Skeletal muscle tissue (tissue), 4 donors: ENCODE data around the gene SGIP1. TPM values are rescaled to one million over a fixed set of nuclear protein-coding genes. Genes with fewer than 3 reads are reported as not detected.

Experiments
- H3K27ac ChIP-seq: one replicate; pipeline ENCODE4 v1.7.0; 2013; ENCODE audit warnings: mild to moderate bottlenecking, low read depth, low read length, inconsistent platforms
- H3K27me3 ChIP-seq, 3 donors: one replicate each; pipeline ENCODE4 v1.7.0; 2013; ENCODE audit warnings: low read length in 3 of 3; ENCODE audit not compliant: control insufficient read depth in 3 of 3, insufficient read depth in 3 of 3
- H3K36me3 ChIP-seq, 3 donors: one replicate each; pipeline ENCODE4 v1.7.0; 2013; ENCODE audit warnings: low read length in 3 of 3; ENCODE audit not compliant: control insufficient read depth in 3 of 3, insufficient read depth in 3 of 3
- H3K4me1 ChIP-seq, 3 donors: one replicate each; pipeline ENCODE4 v1.7.0; 2013; ENCODE audit warnings: low read length in 3 of 3, mild to moderate bottlenecking in 3 of 3; ENCODE audit not compliant: control insufficient read depth in 3 of 3, insufficient read depth in 3 of 3
- H3K4me3 ChIP-seq, 3 donors: one replicate each; pipeline ENCODE4 v1.7.0; 2013; ENCODE audit warnings: low read length in 3 of 3
- H3K9ac ChIP-seq, 3 donors: one replicate each; pipeline ENCODE4 v1.7.0; 2013; ENCODE audit warnings: low read length in 3 of 3, mild to moderate bottlenecking in 3 of 3, moderate library complexity in 2 of 3, low read depth in 1 of 3
- H3K9me3 ChIP-seq, 3 donors: one replicate each; pipeline ENCODE4 v1.7.0; 2013; ENCODE audit warnings: low read length in 3 of 3; ENCODE audit not compliant: control insufficient read depth in 3 of 3
- total RNA-seq: library from RNA; depleted of rRNA; stranded (reverse); fragments of >200 nt; gene quantifications from one replicate; pipeline ENCODE4 v1.2.3, GENCODE V29; 2014
- donor health status: Osteomylitis.

The SGIP1 gene
- total RNA-seq, 1 donor from 2014 or later, result 0.52 TPM

GRCh38 chr1:66532798-66533783, 862 bp upstream of the SGIP1 start:
- H3K4me3 ChIP-seq, result peak overlapping the region; percentile 69 to 74 (median 70)
- H3K27ac ChIP-seq, result peak overlapping the region; percentile 75
- no peaks in the 10 kb centered on the region for H3K9me3 ChIP-seq
- H3K27me3 ChIP-seq, result peaks cover 6 to 13% (median 11%) of the 10 kb centered on the region in 3 donors
- peak overlapping the region; percentile 41 to 67 (median 65) for H3K9ac ChIP-seq
- peaks cover 4 to 8% (median 4%) of the 10 kb centered on the region in 3 donors for H3K4me1 ChIP-seq
- no peaks in the 10 kb centered on the region for H3K36me3 ChIP-seq

- Histone ChIP-seq H3K27me3 (peaks cover 6 to 13% (median 11%) of the 10 kb centered on the region in 3 donors), H3K4me1 (peaks cover 4 to 8% (median 4%) of the 10 kb centered on the region in 3 donors), H3K9me3 (no peaks in the 10 kb centered on the region), H3K9ac (peak overlapping the region in 1 of 3 donors; percentile 26), H3K4me3 (peak overlapping the region in 2 of 3 donors; percentile 1 to 23), H3K36me3 (no peaks in the 10 kb centered on the region), H3K27ac (peak overlapping the region; percentile 9)
Observed at GRCh38 chr1:66535061-66535460, 1.1 kb downstream of the SGIP1 start.

- Histone ChIP-seq H3K9ac (no peak overlapping the region), H3K27me3 (peaks cover 6 to 13% (median 11%) of the 10 kb centered on the region in 3 donors), H3K9me3 (no peaks in the 10 kb centered on the region), H3K27ac (no peak overlapping the region), H3K4me3 (peak overlapping the region in 1 of 3 donors; percentile 1), H3K36me3 (no peaks in the 10 kb centered on the region), H3K4me1 (peaks cover 4 to 8% (median 4%) of the 10 kb centered on the region in 3 donors)
Observed at GRCh38 chr1:66535853-66536252, 1.9 kb downstream of the SGIP1 start.

GRCh38 chr1:66537718-66538117, 3.8 kb downstream of the SGIP1 start:
- Histone ChIP-seq H3K9me3 (no peaks in the 10 kb centered on the region), H3K36me3 (no peaks in the 10 kb centered on the region), H3K9ac (no peak overlapping the region), H3K4me3 (no peak overlapping the region), H3K27ac (no peak overlapping the region), H3K27me3 (peaks cover 4 to 11% (median 10%) of the 10 kb centered on the region in 3 donors), H3K4me1 (peaks cover 4 to 6% (median 4%) of the 10 kb centered on the region in 3 donors)

- peaks cover 3 to 5% (median 4%) of the 10 kb centered on the region in 3 donors for H3K4me1 ChIP-seq
- peaks cover 0 to under 1% (median 0%) of the 10 kb centered on the region in 3 donors for H3K27me3 ChIP-seq
- no peaks in the 10 kb centered on the region for H3K36me3 ChIP-seq
- H3K27ac ChIP-seq, result no peak overlapping the region
- H3K9ac ChIP-seq, result no peak overlapping the region
- H3K4me3 ChIP-seq, result no peak overlapping the region
- H3K9me3 ChIP-seq, result no peaks in the 10 kb centered on the region
Observed at GRCh38 chr1:66539491-66539890, 5.5 kb downstream of the SGIP1 start.

GRCh38 chr1:66540434-66541032, 6.6 kb downstream of the SGIP1 start:
- no peaks in the 10 kb centered on the region for H3K36me3 ChIP-seq
- no peak overlapping the region for H3K9ac ChIP-seq
- no peak overlapping the region for H3K4me3 ChIP-seq
- no peaks in the 10 kb centered on the region for H3K27me3 ChIP-seq
- H3K27ac ChIP-seq, result no peak overlapping the region
- H3K9me3 ChIP-seq, result no peaks in the 10 kb centered on the region
- H3K4me1 ChIP-seq, result peaks cover 4 to 8% (median 8%) of the 10 kb centered on the region in 3 donors

- peaks cover 4 to 8% (median 8%) of the 10 kb centered on the region in 3 donors for H3K4me1 ChIP-seq
- peak overlapping the region; percentile 77 for H3K27ac ChIP-seq
- H3K9ac ChIP-seq, result no peak overlapping the region
- H3K27me3 ChIP-seq, result no peaks in the 10 kb centered on the region
- no peaks in the 10 kb centered on the region for H3K9me3 ChIP-seq
- no peaks in the 10 kb centered on the region for H3K36me3 ChIP-seq
- H3K4me3 ChIP-seq, result no peak overlapping the region
Observed at GRCh38 chr1:66542314-66542713, 8.4 kb downstream of the SGIP1 start.

GRCh38 chr1:66542811-66543767, 9.1 kb downstream of the SGIP1 start:
- Histone ChIP-seq H3K36me3 (no peaks in the 10 kb centered on the region), H3K4me1 (peaks cover 4 to 8% (median 8%) of the 10 kb centered on the region in 3 donors), H3K9ac (peak overlapping the region in 1 of 3 donors; percentile 5), H3K27ac (peak overlapping the region; percentile 77), H3K4me3 (no peak overlapping the region), H3K27me3 (no peaks in the 10 kb centered on the region), H3K9me3 (no peaks in the 10 kb centered on the region)

GRCh38 chr1:66546047-66546810, 12.3 kb downstream of the SGIP1 start:
- H3K4me3 ChIP-seq, result no peak overlapping the region
- no peaks in the 10 kb centered on the region for H3K9me3 ChIP-seq
- H3K9ac ChIP-seq, result no peak overlapping the region
- H3K27ac ChIP-seq, result no peak overlapping the region
- H3K36me3 ChIP-seq, result no peaks in the 10 kb centered on the region
- no peaks in the 10 kb centered on the region for H3K27me3 ChIP-seq
- peaks cover 4 to 8% (median 8%) of the 10 kb centered on the region in 3 donors for H3K4me1 ChIP-seq
